Neural cell (in vitro differentiated cells): ENCODE results near the gene UQCR11. TPM values are rescaled to one million over a fixed set of nuclear protein-coding genes. Genes with fewer than 3 reads are reported as not detected.

ENCODE experiments used
- H2AFZ ChIP-seq: fragments of 200-600, 300-800 bp; sonication (generic), shearing (Covaris generic); 2 replicates; pipeline ENCODE4 v1.6.0; 2014; ENCODE audit warnings: low read depth, mild to moderate bottlenecking, antibody characterized with exemption, low read length, moderate library complexity
- H3F3A ChIP-seq: fragments of 200-600 bp; shearing (Covaris generic); 2 replicates; pipeline ENCODE4 v1.6.1; 2016; ENCODE audit warnings: mild to moderate bottlenecking, moderate library complexity, mixed read lengths, antibody characterized with exemption, low read length; ENCODE audit not compliant: insufficient read depth, poor library complexity, severe bottlenecking
- H3K27ac ChIP-seq: fragments of 200-600, 300-800 bp; sonication (generic), shearing (Covaris generic); 2 replicates; pipeline ENCODE4 v1.5.1; 2014; ENCODE audit warnings: mild to moderate bottlenecking, low read length, moderate library complexity
- H3K27me3 ChIP-seq: fragments of 300-800, 200-600 bp; sonication (generic), shearing (Covaris generic); 2 replicates; pipeline ENCODE4 v1.6.0; 2014; ENCODE audit warnings: mild to moderate bottlenecking, low read depth, low read length, moderate library complexity; ENCODE audit not compliant: insufficient read depth
- H3K36me3 ChIP-seq: fragments of 300-800, 200-600 bp; sonication (generic), shearing (Covaris generic); 2 replicates; pipeline ENCODE4 v1.5.1; 2014; ENCODE audit warnings: mild to moderate bottlenecking, antibody characterized with exemption, low read length, moderate library complexity; ENCODE audit not compliant: insufficient read depth
- H3K4me2 ChIP-seq: fragments of 300-800, 200-600 bp; sonication (generic), shearing (Covaris generic); 2 replicates; pipeline ENCODE4 v1.6.0; 2014; ENCODE audit warnings: mild to moderate bottlenecking, low read length
- H3K4me3 ChIP-seq: fragments of 300-800, 200-600 bp; sonication (generic), shearing (Covaris generic); 2 replicates; pipeline ENCODE4 v1.5.1; 2014; ENCODE audit warnings: mild to moderate bottlenecking, low read length, moderate library complexity
- H3K79me2 ChIP-seq: fragments of 200-600 bp; shearing (Covaris generic); replicated peaks from 2 replicates; pipeline ENCODE4 v1.6.0; 2014; ENCODE audit warnings: mild to moderate bottlenecking, low read length, moderate library complexity; ENCODE audit not compliant: insufficient read depth
- H3K9ac ChIP-seq: fragments of 300-800, 200-600 bp; sonication (generic), shearing (Covaris generic); 2 replicates; pipeline ENCODE4 v1.6.1; 2016; ENCODE audit warnings: mild to moderate bottlenecking, low read length, mixed read lengths
- H3K9me2 ChIP-seq: fragments of 200-600 bp; shearing (Covaris generic); 2 replicates; pipeline ENCODE4 v1.6.1; 2016; ENCODE audit warnings: mild to moderate bottlenecking, low read length, mixed read lengths; ENCODE audit not compliant: insufficient read depth
- H3K9me3 ChIP-seq: fragments of 200-600, 300-800 bp; sonication (generic), shearing (Covaris generic); 2 replicates; pipeline ENCODE4 v1.6.1; 2016; ENCODE audit warnings: mild to moderate bottlenecking, mixed run types, low read length, moderate library complexity, mixed read lengths
- H4K20me1 ChIP-seq: fragments of 200-600 bp; shearing (Covaris generic); 2 replicates; pipeline ENCODE4 v1.6.1; 2016; ENCODE audit warnings: mild to moderate bottlenecking, mixed run types; ENCODE audit not compliant: insufficient read depth
- EP300 ChIP-seq: fragments of 450-650 bp; conservative IDR thresholded peaks from 2 replicates; pipeline ENCODE4 v1.6.1; 2014; ENCODE audit warnings: antibody characterized with exemption, mild to moderate bottlenecking, moderate library complexity; ENCODE audit not compliant: poor library complexity, severe bottlenecking
- EZH2 ChIP-seq: fragments of 200-600, 300-800 bp; shearing (Covaris generic), sonication (generic); IDR thresholded peaks from 2 replicates; pipeline ENCODE4 v1.6.1; 2014; ENCODE audit warnings: antibody characterized with exemption, low read length, borderline replicate concordance, mild to moderate bottlenecking; ENCODE audit not compliant: insufficient read depth, poor library complexity, severe bottlenecking
- MXI1 ChIP-seq: fragments of 450-650 bp; conservative IDR thresholded peaks from 2 replicates; pipeline ENCODE4 v1.6.1; 2014; ENCODE audit warnings: antibody characterized with exemption, mild to moderate bottlenecking; ENCODE audit not compliant: poor library complexity, severe bottlenecking
- SMC3 ChIP-seq: fragments of 450-650 bp; conservative IDR thresholded peaks from 2 replicates; pipeline ENCODE4 v1.6.1; 2014; ENCODE audit warnings: antibody characterized with exemption, mild to moderate bottlenecking, moderate library complexity; ENCODE audit not compliant: poor library complexity
- polyA plus RNA-seq: library from polyadenylated mRNA; depleted of rRNA; stranded (reverse); fragments of >200 nt; gene quantifications from 2 replicates; pipeline ENCODE4 v1.2.3, GENCODE V29; 2014
- TF ChIP-seq, protein P1 (sequence below): fragments of 450-650 bp; IDR thresholded peaks from 2 replicates; pipeline ENCODE4 v1.5.1; 2014; ENCODE audit warnings: antibody characterized with exemption, mild to moderate bottlenecking, moderate library complexity; ENCODE audit not compliant: poor library complexity, severe bottlenecking
- TF ChIP-seq, protein P2 (sequence below): IDR thresholded peaks from 2 replicates; pipeline ENCODE4 v1.6.1; 2012; ENCODE audit warnings: borderline replicate concordance

Gene UQCR11
- polyA plus RNA-seq, 1 donor from 2014 or later = 204 TPM

DNA sequence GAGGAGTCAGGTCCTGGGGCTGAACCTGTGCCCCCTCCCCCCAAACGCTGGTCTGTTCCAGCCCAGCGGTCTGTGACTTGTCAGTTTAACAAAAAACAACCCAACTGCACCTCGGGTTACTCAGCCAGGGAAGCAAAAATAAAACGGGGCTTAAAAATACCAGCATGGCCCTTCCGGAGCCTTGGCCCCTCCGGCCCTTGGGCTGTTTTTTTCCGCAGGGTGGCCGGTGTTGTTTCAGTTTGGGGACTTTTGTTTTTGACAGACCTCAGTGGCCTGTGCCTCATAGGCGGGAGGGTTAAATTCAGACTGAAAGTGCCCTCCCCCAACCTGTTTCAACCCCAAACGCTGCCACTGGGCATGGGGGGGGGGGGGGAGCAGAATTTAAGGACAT is 43.2 kb upstream of the UQCR11 start:
- Histone ChIP-seq H3K9me3 (no peaks in the 10 kb centered on the region), H2AFZ (no peak overlapping the region), H3F3A (no peaks in the 10 kb centered on the region), H4K20me1 (no peaks in the 10 kb centered on the region), H3K4me3 (no peak overlapping the region), H3K9ac (no peak overlapping the region), H3K9me2 (no peaks in the 10 kb centered on the region), H3K36me3 (no peaks in the 10 kb centered on the region), H3K79me2 (peaks cover 31% of the 10 kb centered on the region), H3K27ac (no peak overlapping the region), H3K27me3 (no peaks in the 10 kb centered on the region), H3K4me2 (no peak overlapping the region)
- TF ChIP-seq EP300 = no peak
- TF ChIP-seq MXI1 = no peak
- TF ChIP-seq, protein P1, sequence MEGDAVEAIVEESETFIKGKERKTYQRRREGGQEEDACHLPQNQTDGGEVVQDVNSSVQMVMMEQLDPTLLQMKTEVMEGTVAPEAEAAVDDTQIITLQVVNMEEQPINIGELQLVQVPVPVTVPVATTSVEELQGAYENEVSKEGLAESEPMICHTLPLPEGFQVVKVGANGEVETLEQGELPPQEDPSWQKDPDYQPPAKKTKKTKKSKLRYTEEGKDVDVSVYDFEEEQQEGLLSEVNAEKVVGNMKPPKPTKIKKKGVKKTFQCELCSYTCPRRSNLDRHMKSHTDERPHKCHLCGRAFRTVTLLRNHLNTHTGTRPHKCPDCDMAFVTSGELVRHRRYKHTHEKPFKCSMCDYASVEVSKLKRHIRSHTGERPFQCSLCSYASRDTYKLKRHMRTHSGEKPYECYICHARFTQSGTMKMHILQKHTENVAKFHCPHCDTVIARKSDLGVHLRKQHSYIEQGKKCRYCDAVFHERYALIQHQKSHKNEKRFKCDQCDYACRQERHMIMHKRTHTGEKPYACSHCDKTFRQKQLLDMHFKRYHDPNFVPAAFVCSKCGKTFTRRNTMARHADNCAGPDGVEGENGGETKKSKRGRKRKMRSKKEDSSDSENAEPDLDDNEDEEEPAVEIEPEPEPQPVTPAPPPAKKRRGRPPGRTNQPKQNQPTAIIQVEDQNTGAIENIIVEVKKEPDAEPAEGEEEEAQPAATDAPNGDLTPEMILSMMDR = no peak
- TF ChIP-seq, protein P2, sequence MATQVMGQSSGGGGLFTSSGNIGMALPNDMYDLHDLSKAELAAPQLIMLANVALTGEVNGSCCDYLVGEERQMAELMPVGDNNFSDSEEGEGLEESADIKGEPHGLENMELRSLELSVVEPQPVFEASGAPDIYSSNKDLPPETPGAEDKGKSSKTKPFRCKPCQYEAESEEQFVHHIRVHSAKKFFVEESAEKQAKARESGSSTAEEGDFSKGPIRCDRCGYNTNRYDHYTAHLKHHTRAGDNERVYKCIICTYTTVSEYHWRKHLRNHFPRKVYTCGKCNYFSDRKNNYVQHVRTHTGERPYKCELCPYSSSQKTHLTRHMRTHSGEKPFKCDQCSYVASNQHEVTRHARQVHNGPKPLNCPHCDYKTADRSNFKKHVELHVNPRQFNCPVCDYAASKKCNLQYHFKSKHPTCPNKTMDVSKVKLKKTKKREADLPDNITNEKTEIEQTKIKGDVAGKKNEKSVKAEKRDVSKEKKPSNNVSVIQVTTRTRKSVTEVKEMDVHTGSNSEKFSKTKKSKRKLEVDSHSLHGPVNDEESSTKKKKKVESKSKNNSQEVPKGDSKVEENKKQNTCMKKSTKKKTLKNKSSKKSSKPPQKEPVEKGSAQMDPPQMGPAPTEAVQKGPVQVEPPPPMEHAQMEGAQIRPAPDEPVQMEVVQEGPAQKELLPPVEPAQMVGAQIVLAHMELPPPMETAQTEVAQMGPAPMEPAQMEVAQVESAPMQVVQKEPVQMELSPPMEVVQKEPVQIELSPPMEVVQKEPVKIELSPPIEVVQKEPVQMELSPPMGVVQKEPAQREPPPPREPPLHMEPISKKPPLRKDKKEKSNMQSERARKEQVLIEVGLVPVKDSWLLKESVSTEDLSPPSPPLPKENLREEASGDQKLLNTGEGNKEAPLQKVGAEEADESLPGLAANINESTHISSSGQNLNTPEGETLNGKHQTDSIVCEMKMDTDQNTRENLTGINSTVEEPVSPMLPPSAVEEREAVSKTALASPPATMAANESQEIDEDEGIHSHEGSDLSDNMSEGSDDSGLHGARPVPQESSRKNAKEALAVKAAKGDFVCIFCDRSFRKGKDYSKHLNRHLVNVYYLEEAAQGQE = no peak
- no peak for TF ChIP-seq EZH2
- TF ChIP-seq SMC3 = no peak

DNA sequence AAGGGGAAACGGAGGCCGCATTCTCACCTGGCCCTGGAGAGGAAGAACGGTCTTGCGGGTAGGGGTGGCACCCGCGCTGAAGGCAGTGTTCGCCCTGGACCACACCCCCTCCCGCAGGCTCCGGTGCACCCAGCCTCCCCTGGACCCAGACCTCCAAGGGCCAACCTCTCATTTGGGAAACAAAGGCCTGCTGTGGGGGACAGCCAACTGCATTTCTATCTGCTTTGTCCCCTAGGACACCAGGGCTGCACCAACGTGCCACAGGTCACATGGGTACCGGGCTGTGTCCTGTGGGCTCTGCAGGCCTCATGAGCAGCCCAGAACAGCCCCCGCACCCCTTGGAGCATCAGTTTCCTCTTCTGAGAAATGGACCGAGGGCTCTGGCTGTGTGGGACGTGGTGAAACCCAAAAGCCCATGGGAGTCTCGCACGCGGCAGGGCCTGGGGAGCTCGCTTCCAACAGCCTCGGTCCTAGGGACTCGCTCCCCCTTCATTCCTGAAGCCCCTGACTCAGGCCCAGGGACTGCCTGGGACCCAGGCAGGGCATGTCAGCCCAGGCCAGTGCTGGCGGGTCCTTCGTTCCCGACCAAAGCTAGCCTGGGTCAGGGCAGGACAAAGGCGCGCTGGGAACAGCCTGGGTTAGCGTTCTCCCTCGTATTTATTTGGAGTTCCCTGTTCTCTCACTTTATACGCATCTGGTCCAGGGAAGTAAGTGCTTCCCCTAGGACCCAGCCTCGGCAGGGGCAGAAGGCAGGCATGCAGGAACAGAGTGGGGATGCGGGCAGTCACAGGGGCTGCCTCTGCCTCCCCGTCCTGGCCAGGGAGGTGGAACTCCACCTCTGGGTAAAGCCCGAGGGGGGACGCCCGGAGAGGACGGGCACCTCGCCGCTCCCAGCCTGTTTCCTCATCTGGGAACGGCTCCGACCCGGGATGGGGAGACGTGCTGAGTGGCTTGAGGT is 42.5 kb upstream of the UQCR11 start:
- no peak for TF ChIP-seq MXI1
- TF ChIP-seq, protein P2 = no peak
- TF ChIP-seq, protein P1 = no peak
- TF ChIP-seq SMC3 = no peak
- TF ChIP-seq EZH2 = no peak
- H3K27me3 ChIP-seq = no peaks in the 10 kb centered on the region
- H3K9me3 ChIP-seq = no peaks in the 10 kb centered on the region
- no peaks in the 10 kb centered on the region for H4K20me1 ChIP-seq
- H2AFZ ChIP-seq = no peak overlapping the region
- H3K79me2 ChIP-seq = peaks cover 31% of the 10 kb centered on the region
- H3F3A ChIP-seq = no peaks in the 10 kb centered on the region
- H3K27ac ChIP-seq = no peak overlapping the region
- H3K9me2 ChIP-seq = no peaks in the 10 kb centered on the region
- H3K36me3 ChIP-seq = no peaks in the 10 kb centered on the region
- H3K9ac ChIP-seq = no peak overlapping the region
- H3K4me2 ChIP-seq = no peak overlapping the region
- no peak overlapping the region for H3K4me3 ChIP-seq
